ENCODE results near the gene ZNF566.
"Not testable (repeated sequence)": the region's sequence is repeated elsewhere in the genome, so short reads cannot be mapped to it uniquely, and the experiment has no call there.

ZNF566 gene

DNA sequence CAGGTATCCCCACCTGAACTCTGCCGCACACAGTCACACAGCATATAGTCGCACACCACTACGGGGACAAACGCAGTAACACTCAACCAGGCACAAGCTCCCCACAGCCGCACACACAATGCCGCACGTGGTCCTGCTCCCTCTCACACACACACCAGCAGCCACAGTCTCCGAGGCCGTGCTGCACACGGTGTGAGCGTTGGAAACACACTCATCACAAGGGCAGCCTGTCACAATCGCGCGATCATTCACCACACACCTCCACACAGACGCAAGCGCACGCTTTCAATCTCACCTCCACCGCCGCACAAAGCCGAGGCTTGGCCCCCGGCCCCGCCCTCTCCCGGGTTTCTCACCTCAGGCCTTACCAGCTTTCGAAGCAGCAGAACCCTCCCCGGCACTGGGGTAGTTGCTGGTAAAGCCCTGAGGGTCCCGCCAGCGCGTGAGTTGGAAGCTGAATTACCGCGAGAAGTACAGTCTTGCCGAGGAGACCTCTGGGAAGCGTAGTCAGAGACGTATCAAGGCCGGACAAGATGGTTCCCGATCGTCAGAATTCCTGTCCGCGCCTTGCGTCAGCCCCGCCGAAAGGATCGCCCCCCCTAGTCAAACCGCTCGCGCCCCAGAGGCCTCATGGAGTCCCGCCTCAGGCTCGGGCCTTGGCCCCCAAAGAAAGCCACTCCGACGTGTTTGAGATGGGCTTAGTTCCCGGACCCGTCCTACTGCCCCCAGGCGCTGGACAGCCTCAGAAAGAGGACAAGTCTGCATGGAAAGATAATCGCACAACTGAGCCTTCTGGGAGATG, at the start of gene ZNF566:
ZNF566 (minus strand) TSS at position 444 of the 802 bp plus-strand sequence. CDS start 13,004 bp downstream, outside the sequence.
- peak; percentile 95 for DNase-seq (ENCODE audit: low spot score)

DNA sequence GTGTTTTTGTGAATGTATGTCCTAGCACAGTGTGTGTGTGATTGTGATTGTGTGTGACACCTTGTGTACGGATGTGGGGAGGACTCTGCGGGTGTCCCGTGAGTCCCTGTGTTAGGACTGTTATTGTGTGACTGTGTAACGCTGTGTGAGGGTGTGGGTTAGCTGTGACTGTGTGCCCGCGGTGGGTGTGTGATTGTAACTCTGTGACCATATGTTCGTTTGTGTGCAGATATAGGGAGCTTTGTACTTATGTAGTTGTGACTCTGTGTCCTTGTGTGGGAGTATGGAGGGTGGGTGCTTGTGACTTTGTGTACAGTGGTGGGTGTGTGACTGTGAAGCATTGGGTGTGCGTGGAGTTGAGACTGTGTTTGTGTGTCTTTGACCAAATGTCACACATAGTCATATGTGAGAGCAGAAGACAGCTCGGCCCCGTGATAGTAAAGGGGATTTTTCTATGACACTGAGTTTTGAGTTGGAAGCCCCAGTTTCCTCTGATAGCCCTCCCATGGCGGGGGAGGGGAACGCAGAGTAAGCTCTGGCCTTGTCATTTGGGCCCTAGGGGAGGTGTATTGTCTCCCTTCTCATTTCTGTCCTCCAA, 39.7 kb upstream of the ZNF566 start:
- peak; percentile 25 for DNase-seq (ENCODE audit: low spot score)

DNA sequence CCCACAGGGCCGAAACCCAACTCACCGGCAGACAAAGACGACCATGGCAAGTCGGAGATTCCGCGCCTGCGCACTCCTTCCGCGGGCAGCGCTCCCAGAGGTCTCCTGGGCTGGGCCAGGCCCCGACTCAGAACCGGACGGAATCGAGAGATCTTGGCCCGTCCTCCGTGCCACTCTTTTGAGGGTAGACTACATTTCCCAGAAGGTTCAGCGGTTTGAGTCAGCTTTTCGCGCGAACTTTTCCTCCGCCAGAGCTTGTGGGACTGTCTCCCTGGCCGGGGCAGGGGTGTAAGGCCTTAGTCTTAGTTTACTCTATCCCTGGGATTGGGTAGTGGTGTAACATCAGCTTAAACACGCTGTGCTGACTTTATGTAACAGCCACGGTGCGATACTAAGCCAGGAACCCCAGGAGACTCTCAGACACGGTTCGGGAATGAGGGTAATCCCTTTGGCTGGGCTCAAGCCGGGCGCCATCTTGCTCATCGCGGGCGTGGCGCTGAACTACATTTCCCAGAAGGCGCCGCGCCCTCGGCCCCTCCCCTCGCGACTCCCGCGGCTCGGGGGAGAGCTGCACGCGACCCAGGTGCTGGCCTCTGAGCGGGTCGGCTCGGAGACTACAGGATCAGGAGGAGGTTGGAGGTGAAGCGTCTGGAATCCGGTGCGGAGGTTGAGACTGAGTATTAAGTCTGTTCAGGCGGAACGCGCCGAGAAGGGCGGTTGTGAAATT, 39.0 kb upstream of the ZNF566 start, which contains the start of gene ZNF260:
ZNF260 (minus strand) TSS at position 78 of the 727 bp plus-strand sequence. CDS start 13,033 bp downstream, outside the sequence.
- DNase-seq (ENCODE audit: low spot score): peak; percentile 97

DNA sequence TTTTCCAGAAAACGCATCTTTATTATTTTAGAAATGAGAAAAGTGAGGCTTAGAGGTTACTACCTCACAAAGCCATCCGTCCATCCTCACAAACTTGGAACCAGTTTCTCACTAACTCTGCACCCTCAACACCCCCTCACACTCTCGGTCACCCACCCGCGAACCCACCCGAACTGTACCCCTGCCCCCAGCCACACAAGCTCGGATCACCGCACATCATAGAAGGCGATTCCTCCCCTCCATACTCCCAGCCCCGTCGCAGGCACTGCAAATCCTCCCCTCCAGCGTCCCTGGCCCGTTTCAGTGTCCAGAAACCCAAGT, 38.5 kb upstream of the ZNF566 start:
- no peak for DNase-seq (ENCODE audit: low spot score)

DNA sequence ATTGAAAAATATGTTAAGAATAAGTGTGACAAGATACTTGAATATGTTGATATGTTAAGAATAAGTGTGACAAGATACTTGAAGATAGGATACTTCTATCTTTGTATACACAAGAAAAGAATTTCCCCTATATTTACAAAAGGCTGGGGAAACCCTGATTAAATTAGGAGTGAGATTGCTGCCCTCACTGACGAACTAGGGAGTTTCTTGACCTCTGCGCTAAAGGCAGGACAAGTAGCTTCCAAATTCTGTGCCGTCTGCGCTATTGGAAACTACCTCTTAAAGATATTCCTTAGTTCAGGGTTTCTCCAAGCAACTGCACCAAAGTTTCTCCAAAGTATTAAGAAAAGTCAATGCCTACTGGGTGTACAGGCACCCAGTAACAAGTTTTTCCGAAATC, 38.0 kb upstream of the ZNF566 start:
- peak; percentile 5 for DNase-seq (ENCODE audit: low spot score)

DNA sequence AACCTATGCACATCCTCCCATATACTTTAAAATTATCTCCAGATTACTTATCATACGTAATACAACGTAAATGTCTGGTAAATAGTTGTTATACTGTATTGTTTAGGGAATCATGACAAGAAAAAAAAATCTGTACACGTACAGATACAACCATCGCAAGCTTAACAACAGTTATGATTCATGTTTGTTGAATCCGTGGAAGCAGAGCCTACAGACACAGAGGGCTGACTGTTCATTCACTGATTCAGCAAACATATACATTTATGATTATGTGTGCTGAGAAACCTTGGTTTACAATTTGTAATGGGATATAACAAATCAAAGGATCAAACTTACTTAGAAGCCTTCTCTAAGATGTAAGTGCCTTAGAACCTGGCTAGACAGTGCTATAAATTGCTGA, 37.2 kb upstream of the ZNF566 start:
- DNase-seq (ENCODE audit: low spot score): no peak

DNA sequence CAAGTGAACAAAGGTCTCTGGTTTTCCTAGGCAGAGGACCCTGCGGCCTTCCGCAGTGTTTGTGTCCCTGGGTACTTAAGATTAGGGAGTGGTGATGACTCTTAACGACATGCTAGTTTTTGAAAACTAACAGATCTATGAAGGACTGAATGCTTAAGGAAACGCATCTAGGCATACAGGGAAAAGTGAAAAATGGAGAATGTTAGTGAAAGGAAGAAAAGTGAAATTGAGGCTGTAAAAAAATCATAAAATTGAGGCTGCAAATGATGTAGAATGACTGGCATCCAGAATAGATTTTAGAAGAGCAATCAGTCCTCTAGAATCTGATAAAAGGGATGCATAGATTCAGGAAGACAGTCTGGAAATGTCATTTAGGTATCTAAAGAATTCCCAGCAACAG, 35.3 kb upstream of the ZNF566 start:
- no peak for DNase-seq (ENCODE audit: low spot score)

DNA sequence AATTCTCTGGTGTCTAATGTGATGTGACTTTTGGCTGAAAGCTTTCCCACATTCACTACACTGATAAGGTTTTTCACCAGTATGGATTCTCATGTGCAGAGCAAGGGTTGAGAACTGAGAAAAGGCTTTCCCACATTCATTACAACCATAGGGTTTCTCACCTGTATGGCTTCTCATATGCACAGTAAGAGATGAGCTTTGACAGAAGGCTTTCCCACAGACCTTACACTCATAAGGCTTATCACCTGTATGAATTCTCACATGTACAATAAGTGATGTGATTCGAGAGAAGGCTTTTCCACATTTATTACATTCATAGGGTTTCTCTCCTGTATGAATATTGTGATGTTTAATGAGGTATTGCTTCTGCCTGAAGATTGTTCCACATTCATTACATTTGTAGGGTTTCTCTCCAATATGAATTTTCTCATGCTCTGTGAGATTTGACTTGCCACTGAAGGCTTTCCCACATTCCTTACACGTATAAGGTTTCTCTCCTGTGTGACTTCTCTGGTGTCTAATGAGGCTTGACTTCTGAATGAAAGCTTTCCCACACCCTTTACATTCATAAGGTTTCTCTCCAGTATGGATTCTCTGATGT, 24.8 kb upstream of the ZNF566 start:
- no peak for DNase-seq (ENCODE audit: low spot score)

DNA sequence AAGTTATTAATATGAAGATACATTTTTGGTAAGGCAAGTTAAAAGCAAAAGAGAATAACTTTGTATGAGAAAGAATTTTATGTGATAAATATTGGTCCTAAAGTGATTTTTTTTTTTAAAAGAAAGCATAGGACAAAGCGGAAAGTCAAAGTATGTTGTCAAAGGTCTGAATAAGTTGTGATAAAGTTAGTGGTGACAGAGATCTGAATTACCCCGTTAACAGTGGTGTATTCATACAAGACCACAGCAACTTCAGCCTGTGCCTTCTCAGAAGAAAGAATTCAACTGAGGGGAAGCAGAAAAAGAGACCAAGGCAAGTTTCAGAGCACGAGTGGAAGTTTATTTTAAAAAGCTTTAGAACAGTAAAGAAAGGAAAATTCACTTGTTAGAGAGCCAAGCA, 19.0 kb upstream of the ZNF566 start:
- no peak for DNase-seq (ENCODE audit: low spot score)

DNA sequence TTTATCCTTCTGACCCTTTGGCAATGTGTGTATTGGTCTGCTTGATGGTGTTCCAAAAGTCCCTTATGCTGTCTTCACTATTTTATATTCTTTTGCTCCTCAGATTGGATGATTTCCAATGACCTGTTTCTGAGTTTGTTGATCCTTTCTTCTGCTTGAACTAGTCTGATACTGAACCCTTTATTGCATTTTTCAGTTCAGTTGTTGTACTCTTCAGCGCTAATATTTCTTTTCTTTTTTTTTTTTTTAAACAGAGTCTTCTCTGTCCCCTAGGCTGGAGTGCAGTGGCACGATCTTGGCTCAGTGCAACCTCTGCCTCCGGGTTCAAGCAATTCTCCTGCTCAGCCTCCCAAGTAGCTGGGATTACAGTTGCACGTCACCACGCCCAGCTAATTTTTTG, 12.6 kb upstream of the ZNF566 start:
- DNase-seq (ENCODE audit: low spot score): no peak

DNA sequence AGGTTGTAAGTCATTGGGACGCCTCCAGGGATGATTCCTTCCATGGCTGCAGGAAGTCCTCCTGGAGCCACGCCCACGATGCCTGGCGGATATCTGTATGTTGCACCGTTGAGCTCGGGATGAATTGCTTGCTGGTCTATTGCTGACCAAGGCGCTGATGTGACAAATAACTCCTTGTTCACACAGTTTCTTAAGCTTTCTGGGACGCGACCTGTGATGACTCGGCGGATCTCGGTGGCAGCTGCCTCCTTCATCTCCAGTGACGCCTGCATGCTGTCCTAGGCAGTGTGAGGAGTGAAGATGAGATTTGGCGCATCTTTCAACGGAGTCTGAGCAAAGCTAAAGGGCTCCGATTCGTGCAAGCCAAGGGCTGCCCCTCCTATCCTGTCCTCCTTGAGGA, 7.6 kb upstream of the ZNF566 start:
- DNase-seq (ENCODE audit: low spot score): no peak

DNA sequence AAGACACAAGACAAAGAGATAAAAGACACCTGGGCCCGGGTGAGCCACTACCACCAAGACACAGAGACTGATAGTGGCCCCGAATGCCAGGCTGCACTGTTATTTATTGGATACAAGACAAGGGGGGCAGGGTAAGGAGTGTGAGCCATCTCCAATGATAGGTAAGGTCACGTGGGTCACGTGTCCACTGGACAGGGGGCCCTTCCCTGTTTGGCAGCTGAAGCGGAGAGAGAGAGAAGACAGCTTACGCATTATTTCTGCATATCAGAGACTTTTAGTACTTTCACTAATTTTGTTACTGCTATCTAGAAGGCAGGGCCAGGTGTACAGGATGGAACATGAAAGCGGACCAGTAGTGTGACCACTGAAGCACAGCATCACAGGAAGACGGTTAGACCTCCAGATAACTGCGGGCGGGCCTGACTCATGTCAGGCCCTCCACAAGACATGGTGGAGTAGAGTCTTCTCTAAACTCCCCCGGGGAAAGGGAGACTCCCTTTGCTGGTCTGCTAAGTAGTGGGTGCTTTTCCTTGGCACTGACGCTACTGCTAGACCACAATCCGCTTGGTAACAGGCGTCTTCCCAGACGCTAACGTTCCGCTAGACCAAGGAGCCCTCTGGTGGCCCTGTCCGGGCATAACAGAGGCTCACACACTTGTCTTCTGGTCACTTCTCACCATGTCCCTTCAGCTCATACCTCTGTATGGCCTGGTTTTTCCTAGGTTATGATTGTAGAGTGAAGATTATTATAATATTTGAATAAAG, 3.5 kb upstream of the ZNF566 start:
- DNase-seq (ENCODE audit: low spot score): peak; percentile 36

DNA sequence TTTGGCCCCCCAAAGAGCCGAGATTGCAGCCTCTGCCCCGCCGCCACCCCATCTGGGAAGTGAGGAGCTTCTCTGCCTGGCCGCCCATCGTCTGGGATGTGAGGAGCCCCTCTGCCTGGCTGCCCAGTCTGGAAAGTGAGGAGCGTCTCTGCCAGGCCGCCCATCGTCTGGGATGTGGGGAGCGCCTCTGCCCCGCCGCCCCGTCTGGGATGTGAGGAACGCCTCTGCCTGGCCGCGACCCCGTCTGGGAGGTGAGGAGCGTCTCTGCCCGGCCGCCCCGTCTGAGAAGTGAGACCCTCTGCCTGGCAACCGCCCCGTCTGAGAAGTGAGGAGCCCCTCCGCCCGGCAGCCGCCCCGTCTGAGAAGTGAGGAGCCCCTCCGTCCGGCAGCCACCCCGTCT, 1.5 kb upstream of the ZNF566 start:
- not testable (repeated sequence) for DNase-seq (ENCODE audit: low spot score)

DNA sequence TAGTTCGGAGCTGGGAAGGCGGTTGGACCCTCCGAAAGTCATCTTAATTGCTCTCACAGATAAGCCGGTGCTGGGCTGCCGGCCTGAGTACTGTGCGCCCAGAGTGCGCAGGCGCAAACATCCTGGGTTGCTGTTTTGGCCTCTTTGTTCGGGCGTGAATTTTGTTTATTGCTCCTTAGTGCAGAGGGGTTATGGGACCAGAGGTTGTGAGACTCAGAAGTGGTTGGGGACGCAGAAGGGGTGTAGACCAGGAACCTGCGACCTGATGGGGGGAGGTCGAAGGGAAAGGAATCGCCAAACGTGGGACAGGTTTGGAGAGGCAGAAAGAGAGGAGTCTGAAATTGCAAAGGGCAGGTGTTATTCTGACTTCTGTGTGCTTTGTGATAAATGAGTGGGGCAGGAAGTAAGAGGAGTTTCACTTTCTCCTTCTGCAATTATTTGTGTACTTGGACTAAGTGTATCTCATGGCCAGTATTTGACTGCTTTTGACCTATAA, 607 bp upstream of the ZNF566 start:
- DNase-seq (ENCODE audit: low spot score): peak; percentile 93

DNA sequence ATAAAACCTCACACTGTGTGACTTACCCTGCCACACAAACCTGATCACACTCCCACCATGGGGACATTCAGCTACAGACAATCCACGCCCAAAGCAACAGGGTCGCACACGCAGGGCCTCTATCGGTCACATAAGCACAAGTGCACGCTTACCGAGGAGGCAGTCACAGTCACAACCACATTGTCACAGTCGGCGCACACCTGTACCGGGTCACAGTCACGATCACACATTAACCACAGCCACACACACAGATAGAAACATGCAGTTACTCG, 579 bp downstream of the ZNF566 start:
- DNase-seq (ENCODE audit: low spot score): peak; percentile 29

DNA sequence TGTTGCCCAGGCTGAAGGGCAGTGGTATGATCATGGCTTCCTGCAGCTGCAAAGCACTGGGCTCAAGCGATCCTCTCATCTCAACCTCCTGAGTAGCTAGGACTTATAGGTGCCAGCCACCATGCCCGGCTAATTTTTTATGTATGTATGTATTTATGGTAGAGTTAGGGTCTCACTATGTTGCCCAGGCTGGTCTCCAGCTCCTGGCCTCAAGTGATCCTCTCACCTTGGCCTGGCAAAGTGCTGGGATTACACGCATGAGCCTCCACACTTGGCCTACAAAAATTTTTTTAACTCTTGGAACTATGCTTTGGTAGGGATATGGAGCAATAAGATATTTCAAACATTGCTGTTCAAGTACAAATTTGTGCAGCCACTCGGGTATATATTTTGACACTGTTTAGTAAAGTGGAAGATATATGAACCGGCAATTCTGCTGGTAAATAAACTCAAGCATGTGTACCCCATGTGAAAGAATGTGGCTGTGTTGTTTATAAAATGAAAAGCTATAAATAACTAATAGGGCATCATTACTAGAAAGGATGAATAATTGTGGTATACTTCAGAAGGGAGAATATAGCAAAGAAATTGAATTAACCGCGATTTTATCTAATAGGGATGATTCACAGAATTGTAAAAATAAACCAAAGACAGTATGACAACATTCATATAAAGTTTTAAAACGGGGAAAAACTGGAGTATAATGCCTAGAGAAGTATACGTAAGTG, 1.1 kb downstream of the ZNF566 start:
- no peak for DNase-seq (ENCODE audit: low spot score)

DNA sequence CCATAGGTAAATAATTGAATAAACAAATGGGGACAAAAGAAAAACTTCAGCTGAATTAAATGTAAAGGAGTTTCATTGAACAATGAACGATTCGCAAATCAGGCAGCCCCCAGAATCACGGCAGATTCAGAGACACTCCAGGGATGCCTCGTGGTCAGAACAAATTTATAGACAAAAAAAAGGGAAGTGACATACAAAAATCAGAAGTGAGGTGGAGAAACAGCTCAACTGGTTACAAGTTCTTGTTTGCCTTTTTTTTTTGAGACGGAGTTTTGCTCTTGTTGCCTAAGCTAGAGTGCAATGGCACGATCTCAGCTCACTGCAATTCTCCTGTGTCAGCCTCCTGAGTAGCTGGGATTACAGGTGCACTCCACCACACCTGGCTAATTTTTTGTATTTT, 5.7 kb downstream of the ZNF566 start:
- DNase-seq (ENCODE audit: low spot score): no peak

DNA sequence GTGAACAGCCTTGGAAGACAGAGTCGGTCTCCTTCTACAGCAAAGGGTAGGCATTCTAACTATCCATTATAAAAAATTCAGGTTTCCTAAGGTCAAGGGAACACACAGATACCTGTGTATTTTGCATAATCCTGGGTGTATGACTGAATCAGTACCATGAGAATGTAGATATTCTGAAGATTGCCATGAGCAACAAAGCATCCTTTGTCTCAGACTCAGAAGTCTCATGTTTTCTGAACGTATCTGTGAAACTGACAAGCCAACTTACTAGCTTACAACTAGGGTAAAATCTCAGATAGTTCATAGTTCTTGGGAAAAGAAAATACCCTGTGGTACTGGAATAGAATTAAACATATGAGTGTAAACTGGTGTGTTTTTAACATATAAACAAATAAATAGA, 6.5 kb downstream of the ZNF566 start:
- DNase-seq (ENCODE audit: low spot score): no peak

DNA sequence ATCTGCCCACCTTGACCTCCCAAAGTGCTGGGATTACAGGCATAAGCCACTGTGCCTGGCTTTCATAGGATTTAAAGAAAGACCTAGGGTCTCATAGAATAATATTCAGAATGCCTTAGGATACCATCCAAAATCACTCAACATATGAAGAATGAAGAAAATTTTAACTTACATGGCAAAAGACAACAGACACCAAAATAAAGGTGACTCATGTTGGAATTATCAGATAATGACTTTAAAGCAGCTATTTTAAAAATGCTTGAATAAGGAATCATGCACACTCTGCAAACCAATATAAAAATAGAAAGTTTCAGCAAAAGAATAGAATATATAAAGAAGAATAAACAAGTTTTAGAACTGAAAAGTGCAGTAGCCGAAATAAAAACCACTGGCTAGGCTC, 29.3 kb downstream of the ZNF566 start:
- peak; percentile 25 for DNase-seq (ENCODE audit: low spot score)

DNA sequence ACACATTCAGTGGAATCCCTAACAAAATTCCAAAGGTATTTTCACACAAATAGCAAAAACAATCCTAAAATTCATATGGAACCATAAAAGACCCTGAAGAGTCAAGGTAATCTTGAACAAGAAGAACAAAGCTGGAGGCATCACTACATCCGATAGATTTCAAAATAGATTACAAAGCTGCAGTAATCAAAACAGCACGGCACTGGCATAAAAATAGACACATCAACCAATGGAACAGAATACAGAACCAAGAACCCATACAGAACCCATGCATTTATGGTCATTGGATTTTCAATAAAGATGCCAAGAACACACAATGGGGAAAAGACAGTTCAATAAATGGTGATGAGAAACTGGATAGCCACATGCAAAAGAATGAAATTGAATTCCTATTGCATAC, 32.5 kb downstream of the ZNF566 start:
- no peak for DNase-seq (ENCODE audit: low spot score)

DNA sequence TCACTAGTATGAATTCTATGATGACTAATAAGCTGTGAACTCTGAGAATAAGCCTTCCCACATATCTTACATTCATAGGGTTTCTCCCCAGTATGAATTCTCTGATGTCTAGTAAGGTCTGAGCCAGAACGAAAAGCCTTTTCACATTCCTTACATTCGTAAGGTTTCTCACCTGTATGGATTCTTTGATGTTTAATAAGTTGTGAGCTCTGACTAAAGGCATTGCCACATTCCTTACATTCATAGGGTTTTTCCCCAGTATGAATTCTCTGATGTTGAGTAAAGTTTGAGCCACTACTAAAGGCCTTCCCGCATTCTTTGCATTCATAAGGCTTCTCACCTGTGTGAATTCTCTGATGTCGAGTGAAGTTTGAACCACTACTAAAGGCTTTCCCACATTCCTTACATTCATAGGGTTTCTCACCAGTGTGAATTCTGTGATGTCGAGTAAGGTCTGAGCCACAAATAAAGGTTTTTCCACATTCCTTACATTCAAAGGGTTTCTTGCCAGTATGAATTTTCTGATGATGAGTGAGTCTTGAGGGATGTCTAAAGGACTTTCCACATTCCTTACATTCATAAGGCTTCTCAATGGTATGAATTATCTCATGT, 40.2 kb downstream of the ZNF566 start:
- DNase-seq (ENCODE audit: low spot score): no peak

Data from GM03348 (cell line).